NT2/D1 (cell line): ENCODE data around the gene AEBP2.
"Not testable (repeated sequence)": the region's sequence is repeated elsewhere in the genome, so short reads cannot be mapped to it uniquely, and the experiment has no call there.

Experiments
- DNase-seq: peaks from one replicate; pipeline ENCODE4 v3.0.0-alpha.2; 2011; ENCODE audit warnings: low read depth, low spot score
- H3K27me3 ChIP-seq: 2 replicates; pipeline ENCODE4 v1.6.0; 2011; ENCODE audit warnings: mild to moderate bottlenecking; ENCODE audit not compliant: insufficient read length, insufficient read depth
- H3K36me3 ChIP-seq: 2 replicates; pipeline ENCODE4 v1.6.1; 2011; ENCODE audit warnings: mild to moderate bottlenecking, low read length, mixed read lengths; ENCODE audit not compliant: insufficient read depth, insufficient read length
- H3K4me1 ChIP-seq: 2 replicates; pipeline ENCODE4 v1.5.1; 2011; ENCODE audit not compliant: insufficient read depth, insufficient read length
- H3K4me3 ChIP-seq: 2 replicates; pipeline ENCODE4 v1.5.1; 2011; ENCODE audit warnings: low read depth; ENCODE audit not compliant: insufficient read length
- H3K9ac ChIP-seq: 2 replicates; pipeline ENCODE4 v1.6.0; 2011; ENCODE audit warnings: low read depth; ENCODE audit not compliant: insufficient read length
- H3K9me3 ChIP-seq: 2 replicates; pipeline ENCODE4 v1.5.1; 2011; ENCODE audit warnings: mild to moderate bottlenecking, low read length; ENCODE audit not compliant: insufficient read depth
- SUZ12 ChIP-seq: IDR thresholded peaks from 2 replicates; pipeline ENCODE4 v1.6.1; 2011; ENCODE audit not compliant: insufficient read length, insufficient read depth; ENCODE audit errors: extremely low read depth
- YY1 ChIP-seq: IDR thresholded peaks from 2 replicates; pipeline ENCODE4 v1.6.1; 2011; ENCODE audit not compliant: insufficient read length, insufficient read depth
- ZNF274 ChIP-seq: IDR thresholded peaks from 2 replicates; pipeline ENCODE4 v1.6.1; 2011; ENCODE audit warnings: mild to moderate bottlenecking, low read depth, low read length

Gene AEBP2

GRCh38 chr12:19461999-19462398 lies 22.7 kb downstream of the AEBP2 start:
- Histone ChIP-seq H3K9me3 (no peaks in the 10 kb centered on the region), H3K9ac (no peak overlapping the region), H3K4me1 (no peaks in the 10 kb centered on the region), H3K4me3 (no peak overlapping the region), H3K36me3 (peaks cover 60% of the 10 kb centered on the region), H3K27me3 (no peaks in the 10 kb centered on the region)
- DNase-seq = no peak
- no peak for TF ChIP-seq YY1

DNA sequence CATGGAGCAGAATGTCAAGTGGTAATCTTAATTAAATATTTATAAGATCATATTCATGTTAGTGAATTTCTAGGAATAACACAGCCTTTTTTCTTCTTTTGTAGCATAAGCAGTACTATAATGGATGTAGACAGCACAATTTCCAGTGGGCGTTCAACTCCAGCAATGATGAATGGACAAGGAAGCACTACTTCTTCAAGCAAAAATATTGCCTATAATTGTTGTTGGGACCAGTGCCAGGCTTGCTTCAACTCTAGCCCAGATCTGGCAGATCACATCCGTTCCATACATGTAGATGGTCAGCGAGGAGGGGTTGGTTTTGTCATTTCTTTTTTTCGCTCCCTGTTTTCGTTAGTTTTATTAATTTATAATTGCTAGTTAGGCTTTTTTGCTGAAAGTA lies 23.1 kb downstream of the AEBP2 start:
- Histone ChIP-seq H3K36me3 (peaks cover 60% of the 10 kb centered on the region), H3K27me3 (no peaks in the 10 kb centered on the region), H3K9ac (no peak overlapping the region), H3K4me3 (no peak overlapping the region), H3K9me3 (no peaks in the 10 kb centered on the region), H3K4me1 (no peaks in the 10 kb centered on the region)
- TF ChIP-seq SUZ12 (no peak), ZNF274 (no peak), YY1 (no peak)
- DNase-seq = no peak

- Histone ChIP-seq H3K36me3 (peaks cover 72% of the 10 kb centered on the region), H3K9ac (no peak overlapping the region), H3K27me3 (no peaks in the 10 kb centered on the region), H3K4me1 (no peaks in the 10 kb centered on the region), H3K9me3 (no peaks in the 10 kb centered on the region), H3K4me3 (no peak overlapping the region)
- TF ChIP-seq ZNF274 (no peak), SUZ12 (no peak), YY1 (no peak)
- no peak for DNase-seq
These were observed 24.9 kb downstream of the AEBP2 start for GRCh38 chr12:19464192-19464580.

DNA sequence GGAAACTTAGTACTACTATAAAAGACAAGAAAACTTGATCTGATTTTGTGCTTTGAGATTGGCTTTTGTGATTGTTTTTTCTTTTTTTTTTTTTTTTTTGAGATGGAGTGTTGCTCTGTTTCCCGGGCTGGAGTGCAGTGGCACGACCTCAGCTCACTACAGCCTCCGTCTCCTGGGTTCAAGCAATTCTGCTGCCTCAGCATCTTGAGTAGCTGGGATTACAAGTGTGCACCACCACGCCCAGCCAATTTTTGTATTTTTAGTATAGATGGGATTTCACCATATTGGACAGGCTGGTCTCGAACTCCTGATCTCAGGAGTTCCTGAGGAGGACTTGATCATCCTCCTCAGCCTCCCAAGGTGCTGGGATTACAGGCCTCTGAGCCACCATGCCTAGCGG lies 26.4 kb downstream of the AEBP2 start:
- no peak overlapping the region for H3K9ac ChIP-seq
- H3K36me3 ChIP-seq = peaks cover 87% of the 10 kb centered on the region
- TF ChIP-seq SUZ12 (no peak), ZNF274 (no peak), YY1 (no peak)
- no peak for DNase-seq
- no peaks in the 10 kb centered on the region for H3K9me3 ChIP-seq
- H3K4me3 ChIP-seq = no peak overlapping the region
- H3K27me3 ChIP-seq = no peaks in the 10 kb centered on the region
- no peaks in the 10 kb centered on the region for H3K4me1 ChIP-seq

DNA sequence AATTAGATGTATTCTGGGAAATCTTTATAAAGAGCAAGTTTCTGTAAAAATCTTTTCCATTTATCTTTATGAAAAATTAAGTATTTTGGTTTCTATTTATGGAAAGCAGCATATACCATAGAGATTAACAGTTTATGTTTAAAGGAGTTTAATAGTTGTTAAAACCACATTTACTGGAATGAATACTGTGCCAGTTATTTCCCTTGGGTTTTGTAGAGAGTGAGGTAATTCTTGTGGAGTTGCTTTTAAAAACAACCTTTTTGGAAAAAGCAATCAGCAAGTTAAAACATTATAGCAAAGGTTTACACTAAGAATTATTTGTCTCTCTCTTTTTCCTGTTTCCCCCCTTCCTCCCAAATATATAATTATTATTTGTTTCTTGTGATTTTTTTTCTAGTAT lies 34.9 kb downstream of the AEBP2 start:
- peaks cover 77% of the 10 kb centered on the region for H3K36me3 ChIP-seq
- peaks cover 10% of the 10 kb centered on the region; the same call in 1 of the 2 replicates for H3K9me3 ChIP-seq
- H3K27me3 ChIP-seq = no peaks in the 10 kb centered on the region
- H3K9ac ChIP-seq = no peak overlapping the region
- TF ChIP-seq SUZ12 = no peak
- no peak for TF ChIP-seq ZNF274
- no peak for TF ChIP-seq YY1
- H3K4me1 ChIP-seq = no peaks in the 10 kb centered on the region
- DNase-seq = no peak
- H3K4me3 ChIP-seq = no peak overlapping the region

DNA sequence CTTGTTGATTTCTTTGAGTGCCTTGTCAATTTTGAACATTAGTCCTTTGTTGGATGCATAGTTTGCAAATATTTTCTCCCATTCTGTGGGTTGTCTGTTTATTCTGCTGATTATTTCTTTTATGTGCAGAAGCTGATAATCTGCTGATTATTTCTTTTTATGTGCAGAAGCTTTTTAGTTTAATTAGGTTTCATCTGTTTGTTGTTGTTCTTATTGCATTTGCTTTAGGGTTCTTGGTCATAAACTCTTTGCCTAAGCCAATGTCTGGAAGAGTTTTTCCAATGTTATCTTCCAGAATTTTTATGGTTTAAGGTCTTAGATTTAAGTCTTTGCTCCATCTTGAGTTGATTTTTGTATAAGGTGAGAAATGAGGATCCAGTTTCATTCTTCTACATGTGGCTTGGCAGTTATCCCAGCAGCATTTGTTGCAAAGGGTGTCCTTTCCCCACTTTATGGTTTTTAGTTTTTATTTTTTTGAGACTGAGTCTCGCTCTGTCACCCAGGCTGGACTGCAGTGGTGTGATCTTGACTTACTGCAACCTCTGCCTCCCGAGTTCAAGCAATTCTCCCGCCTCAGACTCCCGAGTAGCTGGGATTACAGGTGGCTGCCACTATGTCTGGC lies 36.7 kb downstream of the AEBP2 start:
- H3K4me3 ChIP-seq, H3K4me1 ChIP-seq, H3K9ac ChIP-seq, DNase-seq, H3K27me3 ChIP-seq: not testable (repeated sequence)
- peaks cover 64% of the 10 kb centered on the region for H3K36me3 ChIP-seq
- peaks cover 23% of the 10 kb centered on the region; the same call in 1 of the 2 replicates for H3K9me3 ChIP-seq

DNA sequence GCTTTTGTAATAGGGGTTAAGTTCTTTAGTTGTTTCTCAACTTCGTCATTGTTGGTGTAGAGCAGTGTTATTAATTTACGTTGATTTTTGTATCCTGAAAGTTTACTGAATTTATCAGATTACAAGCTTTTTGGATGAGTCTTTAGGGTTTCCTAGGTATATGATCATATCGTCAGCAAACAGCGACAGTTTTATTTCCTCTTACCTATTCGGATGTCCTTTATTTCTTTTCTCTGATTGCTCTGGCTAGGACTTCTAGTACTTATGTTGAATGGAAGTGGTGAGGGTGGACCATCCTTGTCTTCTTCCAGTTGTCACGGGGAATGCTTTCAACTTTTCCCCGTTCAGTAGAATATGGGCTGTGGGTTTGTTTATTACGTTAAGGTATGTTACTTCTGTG lies 37.8 kb downstream of the AEBP2 start:
- H3K36me3 ChIP-seq = peaks cover 59% of the 10 kb centered on the region
- no peak overlapping the region for H3K4me3 ChIP-seq
- peaks cover 2% of the 10 kb centered on the region for H3K4me1 ChIP-seq
- no peaks in the 10 kb centered on the region for H3K27me3 ChIP-seq
- peaks cover 23% of the 10 kb centered on the region; the same call in 1 of the 2 replicates for H3K9me3 ChIP-seq
- H3K9ac ChIP-seq = no peak overlapping the region
- DNase-seq = no peak
- TF ChIP-seq SUZ12 = no peak
- TF ChIP-seq YY1 = no peak
- no peak for TF ChIP-seq ZNF274

DNA sequence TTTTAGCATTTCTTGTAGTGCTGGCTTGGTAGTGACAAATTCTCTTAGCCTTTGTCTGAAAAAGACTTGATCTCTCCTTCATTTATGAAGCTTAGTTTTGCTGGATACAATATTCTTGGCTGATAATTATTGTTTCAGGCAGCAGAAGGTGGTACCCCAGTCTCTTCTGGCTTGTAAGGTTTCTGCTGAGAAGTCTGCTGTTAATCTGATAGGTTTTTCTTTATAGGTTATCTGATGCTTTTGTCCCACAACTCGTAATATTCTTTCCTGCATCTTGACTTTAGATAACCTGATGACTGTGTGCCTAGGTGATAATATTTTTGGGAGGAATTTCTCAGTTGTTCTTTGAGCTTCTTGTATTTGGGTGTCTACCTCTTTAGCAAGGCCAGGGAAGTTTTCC lies 41.2 kb downstream of the AEBP2 start:
- DNase-seq = no peak
- peaks cover 23% of the 10 kb centered on the region; the same call in 1 of the 2 replicates for H3K9me3 ChIP-seq
- H3K4me3 ChIP-seq = no peak overlapping the region
- TF ChIP-seq ZNF274 (no peak), YY1 (no peak), SUZ12 (no peak)
- H3K9ac ChIP-seq = no peak overlapping the region
- H3K27me3 ChIP-seq = no peaks in the 10 kb centered on the region
- H3K4me1 ChIP-seq = peaks cover 12% of the 10 kb centered on the region
- peaks cover 50% of the 10 kb centered on the region for H3K36me3 ChIP-seq
